ENCODE data around the gene RIN3. TPM values are rescaled to one million over a fixed set of nuclear protein-coding genes. Genes with fewer than 3 reads are reported as not detected.

The RIN3 gene
- total and polyA plus RNA-seq, 4 donors = 5.0 to 15.6 (median 9.0) TPM

DNA sequence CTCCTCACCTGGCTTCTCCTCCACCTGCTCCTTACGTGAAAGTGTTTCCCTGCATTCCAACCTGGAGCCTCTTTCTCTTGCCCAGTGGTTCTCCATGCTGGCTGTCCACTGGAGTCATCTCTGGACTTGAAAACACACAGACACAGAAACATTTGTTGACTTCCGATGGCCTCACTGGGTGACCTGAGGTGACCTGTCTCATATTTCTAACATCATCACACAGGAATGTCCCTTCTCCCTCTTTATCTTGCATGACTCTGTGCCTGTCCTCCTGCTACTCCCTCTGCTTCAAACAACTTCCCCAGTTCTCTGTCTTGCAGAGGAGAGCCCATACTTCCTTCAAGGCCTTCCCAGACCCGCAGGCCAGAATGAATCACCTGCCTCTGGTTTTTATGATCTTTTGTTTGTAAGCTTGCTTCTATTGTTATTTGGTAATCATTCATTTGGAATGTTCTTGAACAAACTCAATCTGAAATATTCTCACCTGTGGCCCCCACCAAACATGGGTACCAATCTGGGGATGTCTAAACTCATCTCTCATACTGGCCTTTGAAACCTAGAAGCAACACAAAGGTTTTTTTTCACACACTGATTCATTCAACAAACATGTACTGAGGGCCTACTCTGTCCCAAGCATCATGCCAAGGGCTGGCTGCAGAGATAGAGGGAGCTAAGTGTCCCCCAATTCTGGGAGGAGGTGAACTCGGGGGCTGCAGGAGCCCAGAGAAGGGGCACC lies 9.7 kb upstream of the RIN3 start:
- TF ChIP-seq JUND (IDR thresholded peaks at IDR 0.05) (peak; percentile 46 to 72), RXRA (IDR thresholded peaks at IDR 0.05) (peak; percentile 70 to 82), SP1 (IDR thresholded peaks at IDR 0.05) (peak; percentile 28), HNF4G (IDR thresholded peaks at IDR 0.05) (no peak), NR2F2 (IDR thresholded peaks at IDR 0.05) (peak; percentile 48)
- TF ChIP-seq, protein P1, sequence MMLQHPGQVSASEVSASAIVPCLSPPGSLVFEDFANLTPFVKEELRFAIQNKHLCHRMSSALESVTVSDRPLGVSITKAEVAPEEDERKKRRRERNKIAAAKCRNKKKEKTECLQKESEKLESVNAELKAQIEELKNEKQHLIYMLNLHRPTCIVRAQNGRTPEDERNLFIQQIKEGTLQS (IDR thresholded peaks at IDR 0.05) = no peak
- WGBS = 63% methylated on average over 4 of the region's 4 CpGs
- H3K4me3 ChIP-seq (ENCODE audit: low read depth in 1 of 3, low read length in 3 of 3) = no peak overlapping the region
- peaks cover 0 to 5% (median 0%) of the 10 kb centered on the region in 4 donors for H3K4me1 ChIP-seq (ENCODE audit: control insufficient read depth in 4 of 4, insufficient read depth in 4 of 4, low read length in 3 of 4)
- H3K36me3 ChIP-seq (ENCODE audit: control insufficient read depth in 4 of 4, insufficient read depth in 3 of 4, low read depth in 1 of 4, low read length in 3 of 4) = no peaks in the 10 kb centered on the region
- H3K9me3 ChIP-seq (ENCODE audit: control insufficient read depth in 4 of 4, low read length in 3 of 4) = no peaks in the 10 kb centered on the region
- no peak for DNase-seq (ENCODE audit: low spot score)
- H3K9ac ChIP-seq (ENCODE audit: low read depth in 1 of 2, low read length in 2 of 2) = no peak overlapping the region
- no peaks in the 10 kb centered on the region for H3K27me3 ChIP-seq (ENCODE audit: control insufficient read depth in 4 of 4, insufficient read depth in 4 of 4, low read length in 3 of 4)
- no peak overlapping the region for H3K27ac ChIP-seq (ENCODE audit: low read depth in 1 of 2, low read length in 2 of 2)

DNA sequence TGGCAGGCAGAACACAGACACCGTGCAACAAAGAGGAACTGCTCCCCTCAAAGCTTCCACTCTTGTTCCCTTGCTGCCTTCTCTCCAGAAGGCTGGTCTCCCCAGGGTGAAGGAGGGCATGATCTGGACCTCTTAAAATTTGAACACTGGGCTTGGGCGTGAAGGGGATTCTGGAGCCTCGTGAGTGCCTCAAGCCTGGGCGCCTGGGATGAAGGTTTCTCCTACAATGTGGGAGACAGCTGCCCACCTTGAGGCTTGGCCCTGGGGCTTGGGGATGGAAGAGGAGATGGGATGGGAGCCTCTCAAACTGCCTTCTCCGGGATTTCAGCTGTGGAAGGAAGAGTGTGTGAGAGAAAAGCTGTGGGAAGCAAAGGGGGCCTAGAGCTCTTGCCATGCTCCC lies 7.8 kb upstream of the RIN3 start:
- H3K9ac ChIP-seq (ENCODE audit: low read depth in 1 of 2, low read length in 2 of 2) = no peak overlapping the region
- H3K36me3 ChIP-seq (ENCODE audit: control insufficient read depth in 4 of 4, insufficient read depth in 3 of 4, low read depth in 1 of 4, low read length in 3 of 4) = no peaks in the 10 kb centered on the region
- WGBS = 98% methylated on average over 5 of the region's 5 CpGs
- no peak for DNase-seq (ENCODE audit: low spot score)
- H3K27ac ChIP-seq (ENCODE audit: low read depth in 1 of 2, low read length in 2 of 2) = no peak overlapping the region
- H3K27me3 ChIP-seq (ENCODE audit: control insufficient read depth in 4 of 4, insufficient read depth in 4 of 4, low read length in 3 of 4) = no peaks in the 10 kb centered on the region
- no peak for TF ChIP-seq HNF4A (conservative IDR thresholded peaks at IDR 0.05)
- no peak for TF ChIP-seq JUND (IDR thresholded peaks at IDR 0.05)
- TF ChIP-seq HNF4G (IDR thresholded peaks at IDR 0.05) = no peak
- no peak for TF ChIP-seq YY1 (IDR thresholded peaks at IDR 0.05)
- TF ChIP-seq, protein P2, sequence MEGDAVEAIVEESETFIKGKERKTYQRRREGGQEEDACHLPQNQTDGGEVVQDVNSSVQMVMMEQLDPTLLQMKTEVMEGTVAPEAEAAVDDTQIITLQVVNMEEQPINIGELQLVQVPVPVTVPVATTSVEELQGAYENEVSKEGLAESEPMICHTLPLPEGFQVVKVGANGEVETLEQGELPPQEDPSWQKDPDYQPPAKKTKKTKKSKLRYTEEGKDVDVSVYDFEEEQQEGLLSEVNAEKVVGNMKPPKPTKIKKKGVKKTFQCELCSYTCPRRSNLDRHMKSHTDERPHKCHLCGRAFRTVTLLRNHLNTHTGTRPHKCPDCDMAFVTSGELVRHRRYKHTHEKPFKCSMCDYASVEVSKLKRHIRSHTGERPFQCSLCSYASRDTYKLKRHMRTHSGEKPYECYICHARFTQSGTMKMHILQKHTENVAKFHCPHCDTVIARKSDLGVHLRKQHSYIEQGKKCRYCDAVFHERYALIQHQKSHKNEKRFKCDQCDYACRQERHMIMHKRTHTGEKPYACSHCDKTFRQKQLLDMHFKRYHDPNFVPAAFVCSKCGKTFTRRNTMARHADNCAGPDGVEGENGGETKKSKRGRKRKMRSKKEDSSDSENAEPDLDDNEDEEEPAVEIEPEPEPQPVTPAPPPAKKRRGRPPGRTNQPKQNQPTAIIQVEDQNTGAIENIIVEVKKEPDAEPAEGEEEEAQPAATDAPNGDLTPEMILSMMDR (IDR thresholded peaks at IDR 0.05; ENCODE audit: low read depth, low read length, missing input control) = no peak
- no peak for TF ChIP-seq GABPA (IDR thresholded peaks at IDR 0.05 in 1 of 2, conservative IDR thresholded peaks at IDR 0.05 in 1 of 2)
- no peak for TF ChIP-seq FOXA1 (IDR thresholded peaks at IDR 0.05)
- TF ChIP-seq RXRA (IDR thresholded peaks at IDR 0.05) = no peak
- TF ChIP-seq SP1 (IDR thresholded peaks at IDR 0.05) = no peak
- TF ChIP-seq RAD21 (IDR thresholded peaks at IDR 0.05) = no peak
- TF ChIP-seq, protein P3, sequence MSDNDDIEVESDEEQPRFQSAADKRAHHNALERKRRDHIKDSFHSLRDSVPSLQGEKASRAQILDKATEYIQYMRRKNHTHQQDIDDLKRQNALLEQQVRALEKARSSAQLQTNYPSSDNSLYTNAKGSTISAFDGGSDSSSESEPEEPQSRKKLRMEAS (IDR thresholded peaks at IDR 0.05) = no peak
- TF ChIP-seq FOXA2 (IDR thresholded peaks at IDR 0.05) = no peak
- TF ChIP-seq TAF1 (conservative IDR thresholded peaks at IDR 0.05) = no peak
- TF ChIP-seq, protein P1 (IDR thresholded peaks at IDR 0.05) = no peak
- no peak for TF ChIP-seq EGR1 (IDR thresholded peaks at IDR 0.05; ENCODE audit: low read depth in 2 of 2)
- no peak for TF ChIP-seq NR2F2 (IDR thresholded peaks at IDR 0.05)
- H3K4me1 ChIP-seq (ENCODE audit: control insufficient read depth in 4 of 4, insufficient read depth in 4 of 4, low read length in 3 of 4) = peaks cover 0 to 5% (median 0%) of the 10 kb centered on the region in 4 donors
- H3K4me3 ChIP-seq (ENCODE audit: low read depth in 1 of 3, low read length in 3 of 3) = no peak overlapping the region
- no peaks in the 10 kb centered on the region for H3K9me3 ChIP-seq (ENCODE audit: control insufficient read depth in 4 of 4, low read length in 3 of 4)

DNA sequence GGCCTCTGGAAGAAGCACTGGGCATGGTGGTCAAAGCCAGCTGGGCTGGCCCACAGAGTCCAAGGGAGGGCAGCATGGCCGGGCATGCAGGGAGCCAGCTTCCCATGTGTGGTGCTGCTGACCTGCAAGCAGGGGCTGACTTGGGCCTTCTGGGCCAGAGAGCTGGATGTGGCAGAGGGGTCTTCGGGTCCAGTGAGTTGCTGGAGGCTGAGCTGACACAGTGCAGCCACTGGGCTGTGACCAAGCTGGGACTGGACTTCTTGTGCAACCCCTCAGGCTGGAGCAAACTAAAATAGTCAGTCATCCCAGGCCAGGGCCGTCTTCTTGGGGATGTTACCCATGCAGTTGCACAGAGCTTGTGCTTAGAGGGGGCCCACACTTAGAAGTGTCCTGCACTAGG lies 7.3 kb upstream of the RIN3 start:
- H3K4me3 ChIP-seq (ENCODE audit: low read depth in 1 of 3, low read length in 3 of 3) = no peak overlapping the region
- no peaks in the 10 kb centered on the region for H3K27me3 ChIP-seq (ENCODE audit: control insufficient read depth in 4 of 4, insufficient read depth in 4 of 4, low read length in 3 of 4)
- no peak overlapping the region for H3K9ac ChIP-seq (ENCODE audit: low read depth in 1 of 2, low read length in 2 of 2)
- peaks cover 0 to 5% (median 0%) of the 10 kb centered on the region in 4 donors for H3K4me1 ChIP-seq (ENCODE audit: control insufficient read depth in 4 of 4, insufficient read depth in 4 of 4, low read length in 3 of 4)
- 87% methylated on average over 3 of the region's 3 CpGs for WGBS
- no peaks in the 10 kb centered on the region for H3K36me3 ChIP-seq (ENCODE audit: control insufficient read depth in 4 of 4, insufficient read depth in 3 of 4, low read depth in 1 of 4, low read length in 3 of 4)
- no peak for DNase-seq (ENCODE audit: low spot score)
- no peak overlapping the region for H3K27ac ChIP-seq (ENCODE audit: low read depth in 1 of 2, low read length in 2 of 2)
- H3K9me3 ChIP-seq (ENCODE audit: control insufficient read depth in 4 of 4, low read length in 3 of 4) = no peaks in the 10 kb centered on the region
- TF ChIP-seq, protein P4, sequence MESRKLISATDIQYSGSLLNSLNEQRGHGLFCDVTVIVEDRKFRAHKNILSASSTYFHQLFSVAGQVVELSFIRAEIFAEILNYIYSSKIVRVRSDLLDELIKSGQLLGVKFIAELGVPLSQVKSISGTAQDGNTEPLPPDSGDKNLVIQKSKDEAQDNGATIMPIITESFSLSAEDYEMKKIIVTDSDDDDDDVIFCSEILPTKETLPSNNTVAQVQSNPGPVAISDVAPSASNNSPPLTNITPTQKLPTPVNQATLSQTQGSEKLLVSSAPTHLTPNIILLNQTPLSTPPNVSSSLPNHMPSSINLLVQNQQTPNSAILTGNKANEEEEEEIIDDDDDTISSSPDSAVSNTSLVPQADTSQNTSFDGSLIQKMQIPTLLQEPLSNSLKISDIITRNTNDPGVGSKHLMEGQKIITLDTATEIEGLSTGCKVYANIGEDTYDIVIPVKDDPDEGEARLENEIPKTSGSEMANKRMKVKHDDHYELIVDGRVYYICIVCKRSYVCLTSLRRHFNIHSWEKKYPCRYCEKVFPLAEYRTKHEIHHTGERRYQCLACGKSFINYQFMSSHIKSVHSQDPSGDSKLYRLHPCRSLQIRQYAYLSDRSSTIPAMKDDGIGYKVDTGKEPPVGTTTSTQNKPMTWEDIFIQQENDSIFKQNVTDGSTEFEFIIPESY (IDR thresholded peaks at IDR 0.05) = no peak
- TF ChIP-seq YY1 (IDR thresholded peaks at IDR 0.05) = no peak
- no peak for TF ChIP-seq GABPA (IDR thresholded peaks at IDR 0.05 in 1 of 2, conservative IDR thresholded peaks at IDR 0.05 in 1 of 2)
- TF ChIP-seq, protein P2 (IDR thresholded peaks at IDR 0.05; ENCODE audit: low read depth, low read length, missing input control) = no peak
- TF ChIP-seq JUND (IDR thresholded peaks at IDR 0.05) = no peak
- TF ChIP-seq HNF4G (IDR thresholded peaks at IDR 0.05) = no peak

Measured in liver (tissue), 9 donors.